Suprapubic skin (tissue), 4 donors: Measurements from ENCODE around the gene RSBN1L.

Experiments
- EP300 ChIP-seq: sonication (generic); formaldehyde crosslinking; IDR thresholded peaks from one replicate; pipeline ENCODE4 v1.6.1; 2017; ENCODE audit warnings: antibody characterized with exemption
- POLR2A ChIP-seq, 2 donors: fragments of 450-650 bp; IDR thresholded peaks; one replicate each; pipeline ENCODE4 v1.6.1; 2017; ENCODE audit warnings: antibody characterized with exemption in 2 of 2, mild to moderate bottlenecking in 2 of 2, moderate library complexity in 2 of 2
- POLR2AphosphoS5 ChIP-seq, 3 donors: sonication (generic); formaldehyde crosslinking; IDR thresholded peaks; one replicate each; pipeline ENCODE4 v1.6.1; 2017; ENCODE audit warnings: antibody characterized with exemption in 3 of 3
- TF ChIP-seq, protein P1 (sequence below), 2 donors: fragments of 200-600 bp in 1 of 2; fragments of 450-650 bp in 1 of 2; sonication (generic) in 1 of 2; IDR thresholded peaks; one replicate each; pipeline ENCODE4 v1.5.1; 2016 to 2019; ENCODE audit warnings: antibody characterized with exemption in 2 of 2, mild to moderate bottlenecking in 1 of 2, moderate library complexity in 1 of 2

DNA sequence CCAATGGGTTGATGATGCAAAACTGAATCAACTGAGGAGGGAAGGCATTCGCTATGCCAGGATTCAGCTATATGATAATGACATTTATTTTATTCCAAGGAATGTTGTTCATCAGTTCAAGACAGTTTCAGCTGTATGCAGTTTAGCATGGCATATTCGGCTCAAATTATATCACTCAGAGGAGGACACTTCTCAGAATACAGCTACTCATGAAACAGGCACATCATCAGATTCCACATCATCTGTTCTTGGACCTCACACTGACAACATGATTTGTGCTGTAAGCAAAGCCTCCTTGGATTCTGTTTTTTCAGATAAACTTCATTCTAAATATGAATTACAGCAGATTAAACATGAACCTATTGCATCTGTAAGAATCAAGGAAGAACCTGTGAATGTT is 82.3 kb downstream of the RSBN1L start:
- TF ChIP-seq, protein P1, sequence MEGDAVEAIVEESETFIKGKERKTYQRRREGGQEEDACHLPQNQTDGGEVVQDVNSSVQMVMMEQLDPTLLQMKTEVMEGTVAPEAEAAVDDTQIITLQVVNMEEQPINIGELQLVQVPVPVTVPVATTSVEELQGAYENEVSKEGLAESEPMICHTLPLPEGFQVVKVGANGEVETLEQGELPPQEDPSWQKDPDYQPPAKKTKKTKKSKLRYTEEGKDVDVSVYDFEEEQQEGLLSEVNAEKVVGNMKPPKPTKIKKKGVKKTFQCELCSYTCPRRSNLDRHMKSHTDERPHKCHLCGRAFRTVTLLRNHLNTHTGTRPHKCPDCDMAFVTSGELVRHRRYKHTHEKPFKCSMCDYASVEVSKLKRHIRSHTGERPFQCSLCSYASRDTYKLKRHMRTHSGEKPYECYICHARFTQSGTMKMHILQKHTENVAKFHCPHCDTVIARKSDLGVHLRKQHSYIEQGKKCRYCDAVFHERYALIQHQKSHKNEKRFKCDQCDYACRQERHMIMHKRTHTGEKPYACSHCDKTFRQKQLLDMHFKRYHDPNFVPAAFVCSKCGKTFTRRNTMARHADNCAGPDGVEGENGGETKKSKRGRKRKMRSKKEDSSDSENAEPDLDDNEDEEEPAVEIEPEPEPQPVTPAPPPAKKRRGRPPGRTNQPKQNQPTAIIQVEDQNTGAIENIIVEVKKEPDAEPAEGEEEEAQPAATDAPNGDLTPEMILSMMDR (IDR thresholded peaks at IDR 0.05): no peak
- TF ChIP-seq EP300 (no peak), POLR2A (IDR thresholded peaks at IDR 0.05) (no peak), POLR2AphosphoS5 (IDR thresholded peaks at IDR 0.05) (no peak)
